GM18907 (cell line): ENCODE results near the gene VCAN.

ENCODE experiments used
- ATAC-seq: cut with Tn5 transposase; IDR thresholded peaks from one replicate; pipeline ENCODE4 v1.9.1; 2021; ENCODE audit warnings: mild to moderate bottlenecking, moderate library complexity; ENCODE audit not compliant: unreplicated experiment

Gene VCAN

GRCh38 chr5:83527722-83528438, 56.3 kb downstream of the VCAN start:
- ATAC-seq: no peak

- no peak for ATAC-seq
Measured at GRCh38 chr5:83528439-83528769, 56.9 kb downstream of the VCAN start.

- no peak for ATAC-seq
Measured at GRCh38 chr5:83530193-83530592, 58.6 kb downstream of the VCAN start.

GRCh38 chr5:83531661-83532060, 60.1 kb downstream of the VCAN start:
- ATAC-seq: no peak

GRCh38 chr5:83538786-83539462, 67.4 kb downstream of the VCAN start:
- ATAC-seq: peak; percentile 92

GRCh38 chr5:83539463-83539790, 67.9 kb downstream of the VCAN start:
- ATAC-seq: no peak

GRCh38 chr5:83540105-83540504, 68.6 kb downstream of the VCAN start:
- no peak for ATAC-seq

GRCh38 chr5:83540783-83541182, 69.2 kb downstream of the VCAN start:
- ATAC-seq: no peak

GRCh38 chr5:83542839-83543238, 71.3 kb downstream of the VCAN start:
- no peak for ATAC-seq

- ATAC-seq: no peak
Measured at GRCh38 chr5:83543898-83544297, 72.4 kb downstream of the VCAN start.

- no peak for ATAC-seq
Measured at GRCh38 chr5:83547161-83547560, 75.6 kb downstream of the VCAN start.

- ATAC-seq: no peak
Measured at GRCh38 chr5:83547889-83548288, 76.3 kb downstream of the VCAN start.

GRCh38 chr5:83548581-83548980, 77.0 kb downstream of the VCAN start:
- no peak for ATAC-seq

GRCh38 chr5:83549076-83549475, 77.5 kb downstream of the VCAN start:
- no peak for ATAC-seq

- ATAC-seq: no peak
Measured at GRCh38 chr5:83549674-83550073, 78.1 kb downstream of the VCAN start.

GRCh38 chr5:83551821-83552220, 80.3 kb downstream of the VCAN start:
- no peak for ATAC-seq

GRCh38 chr5:83552275-83552674, 80.7 kb downstream of the VCAN start:
- ATAC-seq: no peak

GRCh38 chr5:83553000-83553486, 81.5 kb downstream of the VCAN start:
- ATAC-seq: no peak

GRCh38 chr5:83554133-83554532, 82.6 kb downstream of the VCAN start:
- no peak for ATAC-seq

GRCh38 chr5:83554686-83555085, 83.1 kb downstream of the VCAN start:
- no peak for ATAC-seq

GRCh38 chr5:83555263-83555662, 83.7 kb downstream of the VCAN start:
- ATAC-seq: no peak

- peak; percentile 90 for ATAC-seq
Measured at GRCh38 chr5:83556190-83556589, 84.6 kb downstream of the VCAN start.
